ENCODE results near the gene MFAP2. TPM values are rescaled to one million over a fixed set of nuclear protein-coding genes. Genes with fewer than 3 reads are reported as not detected.

MFAP2 gene
- total and polyA plus RNA-seq, 2 experiments from 2014 or later, result 129 to 255 TPM

- Mint-ChIP-seq H3K27me3 (ENCODE audit: insufficient read depth, low read depth, poor library complexity) (peaks cover 9% of the 10 kb centered on the region), H3K36me3 (ENCODE audit: low read depth) (peaks cover 6% of the 10 kb centered on the region; the same call in 1 of the 3 replicates), H3K9me3 (no peaks in the 10 kb centered on the region; the same call in 2 of the 3 replicates), H3K27ac (no peak overlapping the region), H3K4me1 (peaks cover 10% of the 10 kb centered on the region), H3K4me3 (no peak overlapping the region)
- ATAC-seq (no peak), DNase-seq (ENCODE audit: low spot score) (no peak)
- Histone ChIP-seq H3K79me2 (replicated peaks; ENCODE audit: insufficient read depth) (no peaks in the 10 kb centered on the region), H3K27me3 (ENCODE audit: insufficient read depth) (no peaks in the 10 kb centered on the region), H3K36me3 (ENCODE audit: insufficient read depth) (no peaks in the 10 kb centered on the region), H3K4me2 (no peak overlapping the region), H3K27ac (ENCODE audit: low read depth) (no peak overlapping the region), H3F3A (replicated peaks; ENCODE audit: low read depth) (no peaks in the 10 kb centered on the region), H4K20me1 (replicated peaks; ENCODE audit: insufficient read depth) (no peaks in the 10 kb centered on the region), H2AFZ (no peak overlapping the region), H3K4me1 (ENCODE audit: insufficient read depth) (no peaks in the 10 kb centered on the region), H3K4me3 (no peak overlapping the region), H3K9me2 (ENCODE audit: insufficient read depth) (no peaks in the 10 kb centered on the region)
- TF ChIP-seq ZNF462 (CRISPR knock-in tag; IDR thresholded peaks at IDR 0.05), result no peak
- TF ChIP-seq CTCF (conservative IDR thresholded peaks at IDR 0.05; ENCODE audit: low read depth in 2 of 2), result peak in 1 of 2 experiments; percentile 23; a peak in 1 of 4 replicates
These were observed 7.8 kb upstream of the MFAP2 start for GRCh38 chr1:16988210-16988609.

GRCh38 chr1:16986962-16987361, 6.5 kb upstream of the MFAP2 start:
- Histone ChIP-seq H4K20me1 (replicated peaks; ENCODE audit: insufficient read depth) (no peaks in the 10 kb centered on the region), H2AFZ (no peak overlapping the region), H3K9me2 (ENCODE audit: insufficient read depth) (no peaks in the 10 kb centered on the region), H3K27me3 (ENCODE audit: insufficient read depth) (no peaks in the 10 kb centered on the region), H3K4me3 (no peak overlapping the region), H3K27ac (ENCODE audit: low read depth) (no peak overlapping the region), H3K79me2 (replicated peaks; ENCODE audit: insufficient read depth) (no peaks in the 10 kb centered on the region), H3K4me2 (no peak overlapping the region), H3K36me3 (ENCODE audit: insufficient read depth) (no peaks in the 10 kb centered on the region), H3K4me1 (ENCODE audit: insufficient read depth) (no peaks in the 10 kb centered on the region; the same call in 1 of the 2 replicates), H3F3A (replicated peaks; ENCODE audit: low read depth) (no peaks in the 10 kb centered on the region)
- peaks cover 6% of the 10 kb centered on the region; the same call in 1 of the 3 replicates for H3K36me3 Mint-ChIP-seq (ENCODE audit: low read depth)
- H3K9me3 Mint-ChIP-seq, result no peaks in the 10 kb centered on the region; the same call in 2 of the 3 replicates
- peak; percentile 80 for DNase-seq (ENCODE audit: low spot score)
- ATAC-seq, result peak; percentile 92
- TF ChIP-seq JUNB (IDR thresholded peaks at IDR 0.05; ENCODE audit: unreplicated experiment) (no peak), ZNF114 (CRISPR knock-in tag; IDR thresholded peaks at IDR 0.05) (no peak), CTCF (conservative IDR thresholded peaks at IDR 0.05; ENCODE audit: low read depth in 2 of 2) (peak; percentile 64 to 93)
- H3K4me3 Mint-ChIP-seq, result no peak overlapping the region
- H3K4me1 Mint-ChIP-seq, result peaks cover 15% of the 10 kb centered on the region
- H3K27me3 Mint-ChIP-seq (ENCODE audit: insufficient read depth, low read depth, poor library complexity), result peaks cover 13% of the 10 kb centered on the region
- no peak overlapping the region for H3K27ac Mint-ChIP-seq
